Thyroid gland (tissue), 4 donors: ENCODE measurements around the gene MAPKAPK2.

Experiments
- POLR2A ChIP-seq, 2 donors: fragments of 450-650 bp; IDR thresholded peaks; one replicate each; pipeline ENCODE4 v1.6.1; 2017; ENCODE audit warnings: antibody characterized with exemption in 2 of 2, mild to moderate bottlenecking in 2 of 2, moderate library complexity in 1 of 2
- TF ChIP-seq, protein P1 (sequence below), 6 experiments: fragments of 200-600 bp in 3 of 6; fragments of 450-650 bp in 3 of 6; sonication (generic) in 3 of 6; IDR thresholded peaks; one replicate each; pipeline ENCODE4 v1.5.1; 2016 to 2019; ENCODE audit warnings: antibody characterized with exemption in 6 of 6, mild to moderate bottlenecking in 2 of 6, inconsistent platforms in 1 of 6, moderate library complexity in 1 of 6

DNA sequence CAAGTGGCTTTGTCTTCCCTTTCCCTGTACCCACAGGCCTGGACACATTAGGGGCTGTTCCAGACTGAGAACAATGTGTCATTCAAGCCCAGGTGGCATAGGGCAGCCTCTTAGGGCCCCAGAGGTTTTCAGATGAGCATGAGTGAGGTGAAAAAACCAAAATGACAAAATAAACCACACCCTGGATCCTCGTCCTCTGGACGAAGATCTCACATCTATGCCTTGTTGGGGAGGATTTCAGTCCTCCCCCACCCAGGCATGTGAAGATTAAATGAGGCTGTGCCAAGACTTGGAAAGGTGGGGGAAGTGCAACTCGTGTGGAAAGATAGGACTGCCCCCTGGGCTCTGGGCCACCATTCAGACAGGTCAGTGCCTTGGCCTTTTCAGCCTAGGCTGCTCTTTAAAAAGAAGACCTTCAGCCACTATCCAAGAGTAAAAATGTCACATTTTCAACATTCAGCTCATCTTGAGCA lies 53.1 kb downstream of the MAPKAPK2 start:
- TF ChIP-seq POLR2A (IDR thresholded peaks at IDR 0.05): no peak
- TF ChIP-seq, protein P1, sequence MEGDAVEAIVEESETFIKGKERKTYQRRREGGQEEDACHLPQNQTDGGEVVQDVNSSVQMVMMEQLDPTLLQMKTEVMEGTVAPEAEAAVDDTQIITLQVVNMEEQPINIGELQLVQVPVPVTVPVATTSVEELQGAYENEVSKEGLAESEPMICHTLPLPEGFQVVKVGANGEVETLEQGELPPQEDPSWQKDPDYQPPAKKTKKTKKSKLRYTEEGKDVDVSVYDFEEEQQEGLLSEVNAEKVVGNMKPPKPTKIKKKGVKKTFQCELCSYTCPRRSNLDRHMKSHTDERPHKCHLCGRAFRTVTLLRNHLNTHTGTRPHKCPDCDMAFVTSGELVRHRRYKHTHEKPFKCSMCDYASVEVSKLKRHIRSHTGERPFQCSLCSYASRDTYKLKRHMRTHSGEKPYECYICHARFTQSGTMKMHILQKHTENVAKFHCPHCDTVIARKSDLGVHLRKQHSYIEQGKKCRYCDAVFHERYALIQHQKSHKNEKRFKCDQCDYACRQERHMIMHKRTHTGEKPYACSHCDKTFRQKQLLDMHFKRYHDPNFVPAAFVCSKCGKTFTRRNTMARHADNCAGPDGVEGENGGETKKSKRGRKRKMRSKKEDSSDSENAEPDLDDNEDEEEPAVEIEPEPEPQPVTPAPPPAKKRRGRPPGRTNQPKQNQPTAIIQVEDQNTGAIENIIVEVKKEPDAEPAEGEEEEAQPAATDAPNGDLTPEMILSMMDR (IDR thresholded peaks at IDR 0.05): no peak
